HFF-Myc (cell line): ENCODE data around the gene TOMM5.

Experiments
- DNase-seq: peaks from one replicate; pipeline ENCODE4 v3.0.0-alpha.2; 2011; ENCODE audit warnings: low read depth; ENCODE audit errors: extremely low read depth
- H3K4me3 ChIP-seq: replicated peaks from 2 replicates; pipeline ENCODE4 v1.5.1; 2011; ENCODE audit warnings: low read depth, mild to moderate bottlenecking, control low read depth, low read length
- TF ChIP-seq, protein P1 (sequence below): IDR thresholded peaks from 2 replicates; pipeline ENCODE4 v1.5.1; 2012; ENCODE audit warnings: mild to moderate bottlenecking, low read depth, low read length, control low read depth; ENCODE audit errors: missing control alignments

TOMM5 gene

DNA sequence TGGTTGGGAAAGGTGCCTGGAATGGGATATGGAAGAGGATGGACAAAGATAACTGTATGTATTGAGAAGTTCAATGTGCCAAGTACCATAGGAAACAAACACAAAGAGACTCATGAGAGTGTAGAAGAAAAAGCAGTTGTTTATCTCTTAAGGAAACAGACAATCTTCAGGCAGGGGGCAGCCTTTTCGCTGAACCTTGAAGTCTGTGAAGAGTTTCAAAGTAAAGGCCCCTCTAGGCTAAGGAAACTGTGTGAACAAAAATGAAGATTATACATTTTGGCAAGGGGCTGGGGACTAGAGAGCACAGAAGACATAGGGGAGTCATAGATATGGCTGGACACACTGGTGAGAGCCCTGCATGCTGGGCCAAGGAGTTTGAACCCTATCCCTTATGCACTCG lies 30.9 kb upstream of the TOMM5 start:
- no peak for DNase-seq
- TF ChIP-seq, protein P1, sequence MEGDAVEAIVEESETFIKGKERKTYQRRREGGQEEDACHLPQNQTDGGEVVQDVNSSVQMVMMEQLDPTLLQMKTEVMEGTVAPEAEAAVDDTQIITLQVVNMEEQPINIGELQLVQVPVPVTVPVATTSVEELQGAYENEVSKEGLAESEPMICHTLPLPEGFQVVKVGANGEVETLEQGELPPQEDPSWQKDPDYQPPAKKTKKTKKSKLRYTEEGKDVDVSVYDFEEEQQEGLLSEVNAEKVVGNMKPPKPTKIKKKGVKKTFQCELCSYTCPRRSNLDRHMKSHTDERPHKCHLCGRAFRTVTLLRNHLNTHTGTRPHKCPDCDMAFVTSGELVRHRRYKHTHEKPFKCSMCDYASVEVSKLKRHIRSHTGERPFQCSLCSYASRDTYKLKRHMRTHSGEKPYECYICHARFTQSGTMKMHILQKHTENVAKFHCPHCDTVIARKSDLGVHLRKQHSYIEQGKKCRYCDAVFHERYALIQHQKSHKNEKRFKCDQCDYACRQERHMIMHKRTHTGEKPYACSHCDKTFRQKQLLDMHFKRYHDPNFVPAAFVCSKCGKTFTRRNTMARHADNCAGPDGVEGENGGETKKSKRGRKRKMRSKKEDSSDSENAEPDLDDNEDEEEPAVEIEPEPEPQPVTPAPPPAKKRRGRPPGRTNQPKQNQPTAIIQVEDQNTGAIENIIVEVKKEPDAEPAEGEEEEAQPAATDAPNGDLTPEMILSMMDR = no peak
- no peak overlapping the region for H3K4me3 ChIP-seq

DNA sequence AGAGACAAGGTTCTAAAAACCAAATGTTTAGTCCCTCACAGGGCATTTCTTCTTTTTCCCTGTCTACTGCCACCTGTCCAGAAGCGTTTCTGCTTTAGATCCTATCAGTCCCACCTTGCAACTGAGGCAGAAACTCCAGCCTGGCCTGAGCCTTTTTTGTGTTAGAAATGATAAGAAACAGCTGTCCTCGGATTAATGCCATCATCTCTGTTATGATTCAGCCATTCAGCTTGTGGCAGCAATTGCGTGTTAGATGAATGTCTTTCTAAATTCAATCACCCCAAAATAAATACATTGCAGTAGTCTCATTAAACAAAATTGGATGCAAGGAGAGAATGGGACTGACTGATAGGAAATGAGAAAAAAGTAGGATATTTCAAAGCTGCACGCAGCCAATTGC lies 30.1 kb upstream of the TOMM5 start:
- H3K4me3 ChIP-seq = no peak overlapping the region
- DNase-seq = no peak
- TF ChIP-seq, protein P1 = no peak

DNA sequence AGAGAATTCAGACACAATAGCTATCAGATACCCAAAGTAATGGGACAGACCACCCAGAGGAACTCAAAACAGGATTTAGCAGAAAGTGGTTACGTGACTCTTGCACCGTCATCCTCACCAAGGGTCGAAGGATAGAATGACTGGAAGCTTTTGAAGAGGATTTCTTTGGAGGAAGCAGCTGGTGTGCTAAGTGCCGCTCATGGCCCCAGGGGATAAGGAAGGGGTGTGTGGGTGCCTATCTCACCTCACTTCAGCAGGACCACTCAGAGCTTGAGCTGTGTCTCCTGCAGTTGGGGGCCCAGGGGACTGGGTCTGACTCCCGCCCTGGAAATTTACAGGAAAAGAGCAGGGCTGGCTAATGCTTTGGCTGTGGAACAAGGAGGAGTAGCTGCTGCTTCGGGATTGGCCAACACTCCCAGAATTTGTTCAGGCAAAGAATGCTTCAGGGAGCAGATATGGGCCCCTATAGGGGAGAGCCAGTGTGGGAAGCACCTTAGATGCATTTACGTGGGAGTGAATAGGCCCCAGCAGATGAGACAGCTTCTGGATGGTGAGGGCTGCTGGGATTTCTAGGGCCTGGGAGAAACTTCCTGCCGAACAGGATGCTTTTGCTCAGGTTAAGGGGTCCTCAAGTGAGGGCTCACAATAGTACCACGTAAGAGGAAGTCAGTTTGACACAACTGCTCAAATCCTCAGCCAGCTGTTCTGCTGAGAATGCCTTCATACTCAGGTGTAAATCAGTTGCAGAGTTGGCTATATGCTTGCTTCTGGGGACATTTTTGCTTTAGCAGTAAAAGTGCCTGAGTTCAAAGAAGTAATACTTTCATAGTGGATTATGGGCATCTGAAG lies 29.1 kb upstream of the TOMM5 start:
- no peak overlapping the region for H3K4me3 ChIP-seq
- no peak for DNase-seq
- TF ChIP-seq, protein P1 = no peak

DNA sequence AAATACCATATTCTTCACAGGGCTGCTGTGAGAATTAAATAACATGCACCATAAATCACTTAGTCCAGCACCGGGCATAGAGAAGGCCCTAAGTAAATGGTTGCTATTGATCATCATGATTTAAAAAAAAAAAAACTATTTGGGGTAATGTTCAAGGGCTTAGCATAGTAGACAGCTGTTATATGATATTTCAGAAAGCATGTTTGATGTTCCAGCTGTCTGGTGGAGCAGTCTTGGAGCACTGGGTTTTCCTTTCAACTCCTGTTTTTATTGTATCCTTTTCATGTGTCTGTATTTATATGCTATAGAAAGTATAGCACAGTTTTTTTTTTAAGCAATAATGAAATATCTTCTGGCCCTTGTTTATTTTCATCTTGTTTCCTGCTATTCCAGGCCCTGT lies 28.0 kb upstream of the TOMM5 start:
- TF ChIP-seq, protein P1 = no peak
- no peak for DNase-seq
- no peak overlapping the region for H3K4me3 ChIP-seq

DNA sequence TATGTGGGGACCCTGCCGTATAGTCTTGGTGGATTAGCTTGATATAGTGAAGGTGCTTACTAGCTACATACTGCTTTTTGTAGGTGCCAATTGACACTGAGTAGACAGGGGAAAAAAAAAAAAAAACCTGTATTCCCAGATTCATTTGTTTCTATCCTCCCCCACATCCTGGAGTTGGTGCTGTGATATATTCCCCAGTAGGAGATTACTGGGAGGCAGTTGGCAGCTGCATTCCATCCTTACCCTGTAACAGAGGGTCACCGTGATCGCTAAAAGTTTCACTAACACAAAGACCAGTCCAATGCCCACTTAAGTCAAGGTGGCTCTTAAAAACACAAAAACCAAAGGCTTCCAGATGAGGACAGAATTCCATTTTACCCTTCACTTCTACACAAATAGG lies 27.4 kb upstream of the TOMM5 start:
- DNase-seq = no peak
- H3K4me3 ChIP-seq = no peak overlapping the region
- TF ChIP-seq, protein P1 = no peak

DNA sequence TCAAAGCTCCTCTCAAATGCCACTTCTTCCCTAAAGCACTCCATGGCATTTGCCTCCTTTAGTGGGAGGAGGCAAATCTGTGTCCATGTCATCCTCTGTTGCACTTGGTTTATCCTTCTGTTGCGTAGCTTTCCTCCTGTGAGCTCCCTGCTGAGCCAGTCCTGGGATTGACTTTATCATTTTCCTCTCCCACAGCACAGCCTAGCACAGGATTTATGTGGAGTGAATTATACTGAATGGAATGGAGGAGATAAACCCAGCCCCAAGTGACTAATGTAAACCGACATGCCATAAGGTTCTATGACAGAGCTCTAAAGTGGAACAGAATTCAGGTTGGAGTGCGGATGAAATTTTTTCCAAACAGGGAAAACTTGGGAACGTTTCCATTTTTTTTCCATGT lies 26.4 kb upstream of the TOMM5 start:
- no peak for DNase-seq
- H3K4me3 ChIP-seq = no peak overlapping the region
- TF ChIP-seq, protein P1 = no peak

DNA sequence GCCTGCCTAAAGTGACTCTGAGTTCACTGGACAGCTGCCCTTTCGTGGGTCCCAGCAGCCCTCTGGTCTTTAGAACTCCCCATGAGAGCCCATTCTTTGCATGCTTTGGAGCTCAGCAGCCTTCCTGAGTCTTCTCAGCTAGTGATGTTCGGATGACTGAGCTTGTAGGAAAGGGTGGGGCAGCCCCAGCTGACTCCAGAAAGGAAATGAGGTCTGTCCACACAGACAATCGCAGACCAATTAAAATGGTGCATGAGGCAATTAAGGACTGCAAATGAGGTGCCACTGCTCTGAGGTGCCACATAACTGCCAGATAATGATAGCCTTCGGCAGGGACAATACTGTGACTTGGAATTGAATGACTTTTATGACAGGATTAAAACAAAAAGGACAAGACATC lies 25.4 kb upstream of the TOMM5 start:
- H3K4me3 ChIP-seq = no peak overlapping the region
- no peak for DNase-seq
- TF ChIP-seq, protein P1 = no peak
